Parathyroid adenoma (tissue), 2 donors: ENCODE results near the gene MZT1.

Experiments used
- H2AFZ ChIP-seq: fragments of 300-600 bp; sonication (generic); one replicate; pipeline ENCODE4 v1.7.0; 2017; ENCODE audit warnings: antibody characterized with exemption, mild to moderate bottlenecking
- H3K27ac ChIP-seq: fragments of 300-600 bp; sonication (generic); one replicate; pipeline ENCODE4 v1.7.0; 2017
- H3K27me3 ChIP-seq: fragments of 300-600 bp; sonication (generic); one replicate; pipeline ENCODE4 v1.7.0; 2017; ENCODE audit warnings: low read length; ENCODE audit not compliant: control insufficient read depth, insufficient read depth
- H3K36me3 ChIP-seq: fragments of 300-600 bp; sonication (generic); one replicate; pipeline ENCODE4 v1.7.0; 2017; ENCODE audit warnings: low read length; ENCODE audit not compliant: control insufficient read depth, insufficient read depth
- H3K4me1 ChIP-seq: fragments of 300-600 bp; sonication (generic); one replicate; pipeline ENCODE4 v1.7.0; 2017; ENCODE audit warnings: control low read depth
- H3K4me2 ChIP-seq: fragments of 300-600 bp; sonication (generic); one replicate; pipeline ENCODE4 v1.7.0; 2017; ENCODE audit warnings: low read length
- H3K4me3 ChIP-seq: fragments of 300-600 bp; sonication (generic); one replicate; pipeline ENCODE4 v1.7.0; 2017; ENCODE audit warnings: low read depth, low read length
- H3K79me2 ChIP-seq: fragments of 300-600 bp; sonication (generic); one replicate; pipeline ENCODE4 v1.7.0; 2017; ENCODE audit warnings: control low read depth
- H3K9ac ChIP-seq: fragments of 300-600 bp; sonication (generic); one replicate; pipeline ENCODE4 v1.7.0; 2017; ENCODE audit warnings: mild to moderate bottlenecking
- H3K9me3 ChIP-seq: fragments of 300-600 bp; sonication (generic); one replicate; pipeline ENCODE4 v1.7.0; 2017; ENCODE audit warnings: low read length; ENCODE audit not compliant: control insufficient read depth
- TF ChIP-seq, protein P1 (sequence below): fragments of 300-600 bp; sonication (generic); IDR thresholded peaks from one replicate; pipeline ENCODE4 v1.7.0; 2017; ENCODE audit warnings: antibody characterized with exemption, mild to moderate bottlenecking
- donor health status: primary hyperparathyroidism.

Gene MZT1

DNA sequence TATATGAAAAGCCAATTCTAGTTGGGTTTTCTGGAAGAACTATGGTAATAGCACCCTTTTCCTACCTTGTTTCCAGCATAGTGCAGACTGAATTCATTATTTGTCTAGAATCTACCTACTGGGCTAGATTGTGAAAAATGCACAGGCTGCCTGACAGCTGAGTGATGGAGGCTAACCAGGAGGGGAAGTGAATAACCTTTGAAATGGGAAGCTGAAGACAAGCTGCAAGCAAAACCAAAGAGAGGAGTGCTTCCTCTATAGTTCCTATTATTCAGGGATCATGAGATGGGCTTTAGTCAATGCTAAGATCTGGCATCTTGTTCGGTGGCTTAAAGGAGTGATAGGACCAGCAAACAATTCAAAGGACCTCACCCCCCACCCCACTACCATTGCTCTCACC is 26.9 kb downstream of the MZT1 start:
- H3K79me2 ChIP-seq, result no peaks in the 10 kb centered on the region
- TF ChIP-seq, protein P1, sequence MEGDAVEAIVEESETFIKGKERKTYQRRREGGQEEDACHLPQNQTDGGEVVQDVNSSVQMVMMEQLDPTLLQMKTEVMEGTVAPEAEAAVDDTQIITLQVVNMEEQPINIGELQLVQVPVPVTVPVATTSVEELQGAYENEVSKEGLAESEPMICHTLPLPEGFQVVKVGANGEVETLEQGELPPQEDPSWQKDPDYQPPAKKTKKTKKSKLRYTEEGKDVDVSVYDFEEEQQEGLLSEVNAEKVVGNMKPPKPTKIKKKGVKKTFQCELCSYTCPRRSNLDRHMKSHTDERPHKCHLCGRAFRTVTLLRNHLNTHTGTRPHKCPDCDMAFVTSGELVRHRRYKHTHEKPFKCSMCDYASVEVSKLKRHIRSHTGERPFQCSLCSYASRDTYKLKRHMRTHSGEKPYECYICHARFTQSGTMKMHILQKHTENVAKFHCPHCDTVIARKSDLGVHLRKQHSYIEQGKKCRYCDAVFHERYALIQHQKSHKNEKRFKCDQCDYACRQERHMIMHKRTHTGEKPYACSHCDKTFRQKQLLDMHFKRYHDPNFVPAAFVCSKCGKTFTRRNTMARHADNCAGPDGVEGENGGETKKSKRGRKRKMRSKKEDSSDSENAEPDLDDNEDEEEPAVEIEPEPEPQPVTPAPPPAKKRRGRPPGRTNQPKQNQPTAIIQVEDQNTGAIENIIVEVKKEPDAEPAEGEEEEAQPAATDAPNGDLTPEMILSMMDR, result no peak
- no peaks in the 10 kb centered on the region for H3K27me3 ChIP-seq

GRCh38 chr13:72698164-72698563 is 29.3 kb downstream of the MZT1 start:
- Histone ChIP-seq H3K4me1 (no peaks in the 10 kb centered on the region), H3K4me2 (no peak overlapping the region), H3K27ac (no peak overlapping the region), H3K9me3 (no peaks in the 10 kb centered on the region), H2AFZ (no peak overlapping the region), H3K36me3 (no peaks in the 10 kb centered on the region), H3K4me3 (no peak overlapping the region), H3K79me2 (no peaks in the 10 kb centered on the region), H3K9ac (no peak overlapping the region), H3K27me3 (no peaks in the 10 kb centered on the region)
- TF ChIP-seq, protein P1, result no peak

More for the DNA sequence above, 26.9 kb downstream of the MZT1 start:
- Histone ChIP-seq H2AFZ (no peak overlapping the region), H3K27ac (no peak overlapping the region), H3K9ac (no peak overlapping the region), H3K36me3 (no peaks in the 10 kb centered on the region), H3K4me1 (no peaks in the 10 kb centered on the region), H3K4me2 (no peak overlapping the region), H3K4me3 (no peak overlapping the region), H3K9me3 (no peaks in the 10 kb centered on the region)

DNA sequence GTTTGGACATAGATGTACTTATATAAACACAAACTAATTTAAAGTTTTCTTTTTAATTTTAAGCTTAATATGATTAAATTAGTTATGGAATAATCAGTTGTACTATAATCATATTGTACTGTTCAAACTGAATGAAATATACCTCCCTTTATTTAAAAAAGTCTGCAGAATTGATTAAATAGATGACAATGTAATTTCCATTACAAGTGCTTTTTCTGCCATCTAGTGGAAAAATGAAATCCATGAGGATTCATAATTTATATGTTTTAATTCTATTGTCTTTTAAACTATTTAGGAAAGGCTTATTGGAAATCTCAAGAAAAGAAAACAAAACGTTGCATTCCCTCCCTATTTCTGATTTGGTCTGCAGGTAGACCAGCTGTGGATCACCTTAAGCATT is 30.9 kb downstream of the MZT1 start:
- H3K36me3 ChIP-seq, result no peaks in the 10 kb centered on the region

GRCh38 chr13:72694314-72694713 is 33.1 kb downstream of the MZT1 start:
- Histone ChIP-seq H3K27me3 (no peaks in the 10 kb centered on the region), H3K4me2 (no peak overlapping the region), H3K9ac (no peak overlapping the region), H3K27ac (no peak overlapping the region), H2AFZ (no peak overlapping the region), H3K79me2 (no peaks in the 10 kb centered on the region), H3K4me1 (no peaks in the 10 kb centered on the region), H3K9me3 (no peaks in the 10 kb centered on the region), H3K4me3 (no peak overlapping the region), H3K36me3 (no peaks in the 10 kb centered on the region)
- TF ChIP-seq, protein P1, result no peak

More for the DNA sequence above, 30.9 kb downstream of the MZT1 start:
- H3K9me3 ChIP-seq, result no peaks in the 10 kb centered on the region
- no peak overlapping the region for H3K4me2 ChIP-seq
- no peak overlapping the region for H3K4me3 ChIP-seq
- TF ChIP-seq, protein P1, result no peak
- no peaks in the 10 kb centered on the region for H3K27me3 ChIP-seq
- no peak overlapping the region for H2AFZ ChIP-seq
- no peaks in the 10 kb centered on the region for H3K79me2 ChIP-seq
- no peaks in the 10 kb centered on the region for H3K4me1 ChIP-seq
- H3K9ac ChIP-seq, result no peak overlapping the region
- H3K27ac ChIP-seq, result no peak overlapping the region

GRCh38 chr13:72693832-72694231 is 33.6 kb downstream of the MZT1 start:
- H3K27me3 ChIP-seq, result no peaks in the 10 kb centered on the region
- no peak overlapping the region for H2AFZ ChIP-seq
- H3K36me3 ChIP-seq, result no peaks in the 10 kb centered on the region
- TF ChIP-seq, protein P1, result no peak
- no peak overlapping the region for H3K9ac ChIP-seq
- H3K9me3 ChIP-seq, result no peaks in the 10 kb centered on the region
- H3K4me3 ChIP-seq, result no peak overlapping the region
- H3K79me2 ChIP-seq, result no peaks in the 10 kb centered on the region
- H3K4me2 ChIP-seq, result no peak overlapping the region
- H3K27ac ChIP-seq, result no peak overlapping the region
- H3K4me1 ChIP-seq, result no peaks in the 10 kb centered on the region
